Stimulated activated CD8-positive, alpha-beta memory T cell treated with anti-CD3 and anti-CD28 coated beads, Interleukin-12 subunit alpha, Interleukin-12 subunit beta, amount 100 ng/mL, for 1 hour (primary cell): ENCODE results near the gene MYO9B.

Source experiments
- DNase-seq: peaks from one replicate; pipeline ENCODE4 v3.0.0-alpha.2; 2020; ENCODE audit warnings: low read depth

The MYO9B gene

GRCh38 chr19:17213334-17213733, 137.8 kb downstream of the MYO9B start:
- no peak for DNase-seq

GRCh38 chr19:17214508-17215126, 139.0 kb downstream of the MYO9B start:
- DNase-seq = no peak

- peak; percentile 76 for DNase-seq
These were observed 139.8 kb downstream of the MYO9B start, which contains the start of gene USE1 for GRCh38 chr19:17215127-17215971. Gene USE1, plus strand, starts transcription at chr19:17215357. Its CDS starts 49 bp downstream, at chr19:17215406.

GRCh38 chr19:17216058-17216670, 140.6 kb downstream of the MYO9B start:
- no peak for DNase-seq

GRCh38 chr19:17219286-17219685, 143.7 kb downstream of the MYO9B start:
- DNase-seq = no peak

GRCh38 chr19:17220207-17220758, 144.7 kb downstream of the MYO9B start:
- no peak for DNase-seq

GRCh38 chr19:17225053-17225452, 149.5 kb downstream of the MYO9B start:
- no peak for DNase-seq

GRCh38 chr19:17226002-17226933, 150.7 kb downstream of the MYO9B start, which contains the start of gene OCEL1:
Gene OCEL1, plus strand, starts transcription at chr19:17226226. Its CDS starts 22 bp downstream, at chr19:17226248.
- peak; percentile 94 for DNase-seq

- DNase-seq = no peak
These were observed 152.3 kb downstream of the MYO9B start for GRCh38 chr19:17227798-17228367.

GRCh38 chr19:17229890-17230289, 154.3 kb downstream of the MYO9B start:
- no peak for DNase-seq

- DNase-seq = no peak
These were observed 156.7 kb downstream of the MYO9B start for GRCh38 chr19:17232258-17232657.

GRCh38 chr19:17234911-17235299, 159.3 kb downstream of the MYO9B start:
- DNase-seq = no peak

GRCh38 chr19:17235300-17235970, 159.9 kb downstream of the MYO9B start:
- peak; percentile 60 for DNase-seq

- DNase-seq = no peak
These were observed 160.6 kb downstream of the MYO9B start for GRCh38 chr19:17235971-17236777.

- DNase-seq = no peak
These were observed 161.4 kb downstream of the MYO9B start for GRCh38 chr19:17236811-17237543.

GRCh38 chr19:17237747-17238706, 162.4 kb downstream of the MYO9B start:
- no peak for DNase-seq

GRCh38 chr19:17240062-17240752, 164.6 kb downstream of the MYO9B start:
- no peak for DNase-seq
